HEK293T (cell line): ENCODE data around the gene CDHR2.

Experiments used
- CTCF ChIA-PET: fragments of 350-600 bp; formaldehyde crosslinking; extraction: SDS; loops from one replicate; lab custom pipeline; 2021; ENCODE audit warnings: antibody characterized with exemption, inconsistent platforms; lab: Yijun Ruan, JAX
- POLR2A ChIA-PET: fragments of 350-600 bp; formaldehyde crosslinking; extraction: SDS; loops from one replicate; lab custom pipeline; 2020; ENCODE audit warnings: antibody characterized with exemption, inconsistent platforms; lab: Yijun Ruan, JAX
- DNase-seq: peaks from one replicate; pipeline ENCODE4 v3.0.0; 2012; ENCODE audit warnings: mixed read lengths; ENCODE audit errors: extremely low spot score
- ARNT ChIP-seq: fragments of 450-650 bp; IDR thresholded peaks from 2 replicates; pipeline ENCODE4 v1.6.1; 2017; ENCODE audit warnings: mild to moderate bottlenecking
- BHLHE40 ChIP-seq: fragments of 450-650 bp; IDR thresholded peaks from 2 replicates; pipeline ENCODE4 v1.6.1; 2016; ENCODE audit warnings: mild to moderate bottlenecking, moderate library complexity, borderline replicate concordance
- CTBP1 ChIP-seq: fragments of 450-650 bp; IDR thresholded peaks from 2 replicates; pipeline ENCODE4 v1.6.1; 2016; ENCODE audit warnings: borderline replicate concordance
- ELF4 ChIP-seq: fragments of 450-650 bp; IDR thresholded peaks from 2 replicates; pipeline ENCODE4 v1.6.1; 2017; ENCODE audit warnings: antibody characterized with exemption
- FOXA1 ChIP-seq: fragments of 450-650 bp; IDR thresholded peaks from 2 replicates; pipeline ENCODE4 v1.6.1; 2016; ENCODE audit warnings: mild to moderate bottlenecking
- FOXK2 ChIP-seq: fragments of 450-650 bp; IDR thresholded peaks from 2 replicates; pipeline ENCODE4 v1.6.1; 2016; ENCODE audit warnings: mild to moderate bottlenecking
- FOXM1 ChIP-seq: fragments of 450-650 bp; IDR thresholded peaks from 2 replicates; pipeline ENCODE4 v1.6.1; 2017; ENCODE audit warnings: mild to moderate bottlenecking, borderline replicate concordance
- HDGF ChIP-seq: fragments of 450-650 bp; IDR thresholded peaks from 2 replicates; pipeline ENCODE4 v1.6.1; 2017; ENCODE audit warnings: antibody characterized with exemption, borderline replicate concordance
- L3MBTL2 ChIP-seq: fragments of 450-650 bp; conservative IDR thresholded peaks from 2 replicates; pipeline ENCODE4 v1.6.1; 2016; ENCODE audit warnings: mild to moderate bottlenecking
- LEF1 ChIP-seq: fragments of 450-650 bp; IDR thresholded peaks from 2 replicates; pipeline ENCODE4 v1.6.1; 2017; ENCODE audit warnings: mild to moderate bottlenecking, borderline replicate concordance
- NFRKB ChIP-seq: fragments of 450-650 bp; IDR thresholded peaks from 2 replicates; pipeline ENCODE4 v1.6.1; 2016; ENCODE audit warnings: mild to moderate bottlenecking, moderate library complexity
- SP1 ChIP-seq: fragments of 450-650 bp; IDR thresholded peaks from 2 replicates; pipeline ENCODE4 v1.6.1; 2017
- SUZ12 ChIP-seq: fragments of 450-650 bp; IDR thresholded peaks from 2 replicates; pipeline ENCODE4 v1.6.1; 2016; ENCODE audit warnings: mild to moderate bottlenecking
- TARDBP ChIP-seq: fragments of 450-650 bp; IDR thresholded peaks from 2 replicates; pipeline ENCODE4 v1.6.1; 2016
- ZNF384 ChIP-seq: fragments of 450-650 bp; IDR thresholded peaks from 2 replicates; pipeline ENCODE4 v1.6.1; 2016
- TF ChIP-seq, protein P1 (sequence below): fragments of 450-650 bp; IDR thresholded peaks from 2 replicates; pipeline ENCODE4 v1.6.1; 2016

CDHR2 gene

DNA sequence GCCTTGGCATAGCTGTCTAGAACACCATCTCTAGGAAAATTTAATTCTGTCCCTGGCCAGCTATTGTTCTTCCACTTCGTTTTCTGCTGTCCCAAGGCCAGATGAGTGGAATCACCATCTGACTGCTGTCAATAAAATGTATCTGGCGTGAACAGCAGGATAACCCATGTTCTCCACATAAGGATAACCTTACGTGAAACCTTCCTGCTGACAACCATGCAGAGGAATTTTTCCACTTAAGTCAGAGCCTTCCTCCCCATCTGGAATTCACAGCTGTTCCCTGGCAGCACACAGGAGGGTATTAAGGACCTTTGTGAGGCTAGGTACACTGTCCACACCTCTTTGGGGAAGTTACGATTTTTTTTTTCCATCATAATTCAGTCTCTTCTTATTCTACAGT, 40.5 kb upstream of the CDHR2 start:
- ChIA-PET CTCF (no interaction called here), POLR2A (no interaction called here)
- TF ChIP-seq, protein P1, sequence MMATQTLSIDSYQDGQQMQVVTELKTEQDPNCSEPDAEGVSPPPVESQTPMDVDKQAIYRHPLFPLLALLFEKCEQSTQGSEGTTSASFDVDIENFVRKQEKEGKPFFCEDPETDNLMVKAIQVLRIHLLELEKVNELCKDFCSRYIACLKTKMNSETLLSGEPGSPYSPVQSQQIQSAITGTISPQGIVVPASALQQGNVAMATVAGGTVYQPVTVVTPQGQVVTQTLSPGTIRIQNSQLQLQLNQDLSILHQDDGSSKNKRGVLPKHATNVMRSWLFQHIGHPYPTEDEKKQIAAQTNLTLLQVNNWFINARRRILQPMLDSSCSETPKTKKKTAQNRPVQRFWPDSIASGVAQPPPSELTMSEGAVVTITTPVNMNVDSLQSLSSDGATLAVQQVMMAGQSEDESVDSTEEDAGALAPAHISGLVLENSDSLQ, result no peak
- no peak for TF ChIP-seq FOXK2
- no peak for TF ChIP-seq NFRKB
- no peak for TF ChIP-seq SUZ12
- TF ChIP-seq ZNF384, result no peak
- no peak for TF ChIP-seq L3MBTL2
- no peak for TF ChIP-seq HDGF
- TF ChIP-seq CTBP1, result no peak
- no peak for TF ChIP-seq BHLHE40
- no peak for TF ChIP-seq ELF4
- no peak for TF ChIP-seq ARNT
- TF ChIP-seq SP1, result no peak
- no peak for DNase-seq

DNA sequence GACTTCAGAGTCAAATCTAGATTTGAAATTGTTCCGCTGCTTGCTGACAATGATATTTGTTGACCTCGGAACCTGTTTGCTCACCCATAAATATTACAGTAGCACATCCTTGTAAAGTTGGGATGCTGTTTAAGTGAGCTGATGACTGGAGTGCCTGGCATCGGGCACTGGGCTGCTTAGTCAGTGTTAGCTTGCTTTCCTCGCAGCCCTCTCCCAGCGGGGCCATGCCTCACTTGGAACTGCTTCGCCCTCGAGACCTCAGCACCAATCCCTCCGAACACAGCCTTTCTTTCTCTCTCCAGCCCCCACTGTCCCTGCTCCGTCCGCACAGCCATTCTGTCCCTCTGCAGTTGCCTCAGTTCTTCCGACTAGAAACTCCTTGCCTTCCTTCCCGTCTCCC, 35.4 kb upstream of the CDHR2 start:
- DNase-seq, result no peak
- POLR2A ChIA-PET, result no interaction called here
- TF ChIP-seq L3MBTL2 (no peak), LEF1 (no peak), HDGF (no peak)
- TF ChIP-seq, protein P1, result no peak
- CTCF ChIA-PET, result interaction anchor here (1.2 kb wide), 1 partner anchor 29 kb away, joined by 3 read pairs; no protein-coding TSS in a partner anchor

DNA sequence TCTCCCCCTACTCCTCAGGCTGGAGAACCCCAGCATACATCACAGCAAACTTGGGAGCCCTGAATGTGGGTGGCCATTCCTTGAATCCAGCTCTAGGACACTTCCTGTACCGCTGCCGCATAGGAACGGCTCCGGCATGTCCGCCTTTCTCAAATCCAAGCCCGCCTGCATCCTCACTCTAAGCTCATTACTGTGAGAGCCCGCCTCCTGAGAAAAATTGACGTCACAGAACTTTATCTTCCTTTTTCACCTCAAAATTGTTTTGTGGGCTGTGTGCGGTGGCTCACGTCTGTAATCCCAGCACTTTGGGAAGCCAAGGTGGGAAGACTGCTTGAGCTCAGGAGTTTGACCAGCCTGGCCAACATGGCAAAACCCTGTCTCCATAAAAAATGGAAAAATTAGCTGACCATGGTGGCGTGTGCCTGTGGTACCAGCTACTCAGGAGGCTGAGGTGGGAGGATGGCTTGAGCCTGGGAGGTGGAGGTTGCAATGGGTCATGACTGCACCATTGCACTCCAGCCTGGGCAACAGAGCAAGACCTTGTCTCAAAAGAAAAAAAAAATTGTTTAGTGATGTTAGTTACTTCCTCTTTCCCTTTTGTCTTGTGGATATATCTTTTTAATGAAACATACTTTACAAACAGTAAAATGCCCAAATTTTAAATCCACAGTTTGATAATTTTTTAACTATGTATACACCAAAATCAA, 34.7 kb upstream of the CDHR2 start:
- no peak for DNase-seq
- no peak for TF ChIP-seq BHLHE40
- no peak for TF ChIP-seq FOXM1
- TF ChIP-seq CTBP1, result no peak
- TF ChIP-seq ELF4, result no peak
- no peak for TF ChIP-seq SP1
- no peak for TF ChIP-seq FOXK2
- no peak for TF ChIP-seq NFRKB
- TF ChIP-seq ZNF384, result no peak
- ChIA-PET POLR2A (no interaction called here), CTCF (interaction anchor here (1.2 kb wide), 1 partner anchor 28 kb away, joined by 3 read pairs; no protein-coding TSS in a partner anchor)

DNA sequence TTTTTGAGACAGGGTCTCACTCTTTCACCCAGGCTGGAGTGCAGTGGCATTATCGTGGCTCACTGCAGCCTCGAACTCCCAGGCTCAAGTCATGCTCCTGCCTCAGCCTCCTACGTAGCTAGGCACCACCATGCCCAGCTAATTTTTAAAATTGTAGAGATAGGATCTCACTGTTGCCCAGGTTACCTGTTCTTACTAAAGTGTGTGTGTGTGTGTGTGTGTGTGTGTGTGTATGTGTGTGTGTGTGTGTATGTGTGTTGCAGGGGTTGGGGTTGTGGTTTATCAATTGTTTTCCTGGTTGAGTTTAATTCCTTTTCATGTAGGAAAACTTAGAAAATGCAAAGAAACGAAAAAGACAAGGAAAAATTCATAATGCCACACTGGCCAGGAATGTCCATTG, 33.7 kb upstream of the CDHR2 start:
- CTCF ChIA-PET, result no interaction called here
- TF ChIP-seq FOXK2, result no peak
- no peak for TF ChIP-seq LEF1
- TF ChIP-seq L3MBTL2, result no peak
- no peak for TF ChIP-seq SP1
- no peak for TF ChIP-seq FOXA1
- no peak for TF ChIP-seq CTBP1
- no peak for TF ChIP-seq ELF4
- TF ChIP-seq NFRKB, result no peak
- no peak for TF ChIP-seq TARDBP
- TF ChIP-seq ZNF384, result no peak
- no peak for TF ChIP-seq SUZ12
- TF ChIP-seq FOXM1, result no peak
- no peak for TF ChIP-seq ARNT
- DNase-seq, result no peak
- POLR2A ChIA-PET, result no interaction called here

DNA sequence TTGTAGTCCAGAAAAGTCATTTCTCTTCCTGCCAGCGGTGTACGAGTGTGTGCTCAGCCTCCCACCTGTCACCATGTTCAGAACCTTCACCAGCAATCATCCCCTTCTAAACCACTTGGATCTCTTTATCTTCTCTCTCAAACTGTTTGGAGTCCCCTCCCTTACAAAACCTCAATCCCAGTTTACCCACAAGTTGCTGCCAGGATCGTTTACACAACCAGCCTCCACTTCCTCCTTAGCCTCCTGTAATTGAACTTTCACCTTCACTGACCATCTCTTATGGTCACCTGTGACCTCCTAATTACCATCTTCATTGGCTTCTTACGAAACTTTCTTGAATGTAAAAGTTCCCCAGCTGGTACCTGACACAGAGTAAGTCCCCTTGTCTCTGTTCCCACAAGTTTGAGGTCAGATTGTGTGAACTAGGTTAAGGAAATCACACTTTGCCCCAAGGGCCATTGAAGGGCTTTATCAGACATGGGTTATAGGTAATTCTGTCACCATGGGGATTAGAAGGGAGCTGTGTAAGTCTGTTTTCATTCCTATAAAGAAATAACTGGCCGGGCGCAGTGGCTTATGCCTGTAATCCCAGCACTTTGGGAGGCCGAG, 32.0 kb upstream of the CDHR2 start:
- no peak for TF ChIP-seq FOXK2
- TF ChIP-seq, protein P1, result no peak
- TF ChIP-seq LEF1, result no peak
- no peak for TF ChIP-seq L3MBTL2
- no peak for TF ChIP-seq ZNF384
- TF ChIP-seq CTBP1, result no peak
- TF ChIP-seq NFRKB, result no peak
- TF ChIP-seq SP1, result no peak
- TF ChIP-seq FOXA1, result no peak
- TF ChIP-seq ARNT, result no peak
- TF ChIP-seq BHLHE40, result no peak
- TF ChIP-seq FOXM1, result no peak
- TF ChIP-seq SUZ12, result no peak
- no peak for TF ChIP-seq HDGF
- TF ChIP-seq TARDBP, result no peak
- no peak for TF ChIP-seq ELF4
- ChIA-PET CTCF (no interaction called here), POLR2A (interaction anchor here (1.0 kb wide), 1 partner anchor 27 kb away, joined by 3 read pairs; no protein-coding TSS in a partner anchor)
- DNase-seq, result no peak

- POLR2A ChIA-PET, result interaction anchor here (1.5 kb wide), 1 partner anchor 23 kb away, joined by 6 read pairs; no protein-coding TSS in a partner anchor
- CTCF ChIA-PET, result no interaction called here
Measured at GRCh38 chr5:176519810-176520720, 29.1 kb upstream of the CDHR2 start.

More at GRCh38 chr5:176519810-176520720, 29.1 kb upstream of the CDHR2 start:
- no peak for TF ChIP-seq ZNF384
- no peak for TF ChIP-seq TARDBP
- TF ChIP-seq ARNT, result no peak
- DNase-seq, result no peak
